ENCODE results near the gene STARD13.
A peak's percentile ranks its signal among the peaks of the same experiment; 100 is the strongest.
"Not testable (repeated sequence)": the region's sequence is repeated elsewhere in the genome, so short reads cannot be mapped to it uniquely, and the experiment has no call there.

The STARD13 gene

GRCh38 chr13:33245505-33246158, 39.9 kb downstream of the STARD13 start:
- DNase-seq, result no peak
- Histone ChIP-seq H3K4me3 (ENCODE audit: low read depth, low read length) (no peak overlapping the region), H3K27me3 (replicated peaks) (no peaks in the 10 kb centered on the region), H3K27ac (peak overlapping the region; percentile 66), H3K36me3 (replicated peaks) (peaks cover 18% of the 10 kb centered on the region)
- in situ Hi-C loops (cut with HindIII; ENCODE audit: low pct_ligation_motif_present, low sequenced_read_pairs), result no loop called here
- no peak for TF ChIP-seq CTCF (IDR thresholded peaks at IDR 0.05; ENCODE audit: low read depth, low read length, missing control alignments)

- no peak for DNase-seq
- no peak overlapping the region for H3K4me3 ChIP-seq (ENCODE audit: low read depth, low read length)
- H3K36me3 ChIP-seq (replicated peaks), result peaks cover 18% of the 10 kb centered on the region
- peak overlapping the region; percentile 66 for H3K27ac ChIP-seq
- in situ Hi-C loops (cut with HindIII; ENCODE audit: low pct_ligation_motif_present, low sequenced_read_pairs), result no loop called here
- H3K27me3 ChIP-seq (replicated peaks), result no peaks in the 10 kb centered on the region
- no peak for TF ChIP-seq CTCF (IDR thresholded peaks at IDR 0.05; ENCODE audit: low read depth, low read length, missing control alignments)
Measured at GRCh38 chr13:33244907-33245287, 40.7 kb downstream of the STARD13 start.

- no peak for DNase-seq
- no peak for TF ChIP-seq CTCF (IDR thresholded peaks at IDR 0.05; ENCODE audit: low read depth, low read length, missing control alignments)
- Histone ChIP-seq H3K27me3 (replicated peaks) (no peaks in the 10 kb centered on the region), H3K36me3 (replicated peaks) (peaks cover 18% of the 10 kb centered on the region), H3K4me3 (ENCODE audit: low read depth, low read length) (no peak overlapping the region), H3K27ac (peak overlapping the region; percentile 66)
- in situ Hi-C loops (cut with HindIII; ENCODE audit: low pct_ligation_motif_present, low sequenced_read_pairs), result no loop called here
Measured at GRCh38 chr13:33244210-33244906, 41.2 kb downstream of the STARD13 start.

GRCh38 chr13:33242984-33243617, 42.5 kb downstream of the STARD13 start:
- DNase-seq, result no peak
- Histone ChIP-seq H3K4me3 (ENCODE audit: low read depth, low read length) (no peak overlapping the region), H3K27ac (no peak overlapping the region), H3K36me3 (replicated peaks) (peaks cover 21% of the 10 kb centered on the region), H3K27me3 (replicated peaks) (no peaks in the 10 kb centered on the region)
- TF ChIP-seq CTCF (IDR thresholded peaks at IDR 0.05; ENCODE audit: low read depth, low read length, missing control alignments), result no peak
- in situ Hi-C loops (cut with HindIII; ENCODE audit: low pct_ligation_motif_present, low sequenced_read_pairs), result no loop called here

- H3K27ac ChIP-seq; H3K27me3 ChIP-seq (replicated peaks); in situ Hi-C loops (cut with HindIII; ENCODE audit: low pct_ligation_motif_present, low sequenced_read_pairs); H3K4me3 ChIP-seq (ENCODE audit: low read depth, low read length); DNase-seq: not testable (repeated sequence)
- H3K36me3 ChIP-seq (replicated peaks), result peaks cover 18% of the 10 kb centered on the region
Measured at GRCh38 chr13:33242372-33242771, 43.2 kb downstream of the STARD13 start.

- no peak overlapping the region for H3K4me3 ChIP-seq (ENCODE audit: low read depth, low read length)
- peaks cover 23% of the 10 kb centered on the region for H3K36me3 ChIP-seq (replicated peaks)
- DNase-seq, result peak; percentile 62
- H3K27me3 ChIP-seq (replicated peaks), result no peaks in the 10 kb centered on the region
- in situ Hi-C loops (cut with HindIII; ENCODE audit: low pct_ligation_motif_present, low sequenced_read_pairs), result no loop called here
- TF ChIP-seq CTCF (IDR thresholded peaks at IDR 0.05; ENCODE audit: low read depth, low read length, missing control alignments), result no peak
- peak overlapping the region; percentile 67 for H3K27ac ChIP-seq
Measured at GRCh38 chr13:33236021-33236420, 49.5 kb downstream of the STARD13 start.
